Sigmoid colon (tissue), 7 donors: ENCODE measurements around the gene SOX10. TPM values are rescaled to one million over a fixed set of nuclear protein-coding genes. Genes with fewer than 3 reads are reported as not detected.
A peak's percentile ranks its signal among the peaks of the same experiment; 100 is the strongest.
"Not testable (repeated sequence)": the region's sequence is repeated elsewhere in the genome, so short reads cannot be mapped to it uniquely, and the experiment has no call there.

Source experiments
- DNase-seq: peaks from one replicate; pipeline ENCODE4 v3.0.0-alpha.2; 2019
- H3K27ac ChIP-seq, 4 donors: fragments of 200-600 bp; sonication (generic); one replicate each; pipeline ENCODE4 v1.5.1; 2016 to 2019; ENCODE audit warnings: mild to moderate bottlenecking in 1 of 4
- H3K27me3 ChIP-seq, 3 donors: fragments of 200-600 bp; sonication (generic); one replicate each; pipeline ENCODE4 v1.5.1; 2019; ENCODE audit warnings: mild to moderate bottlenecking in 1 of 3
- H3K36me3 ChIP-seq, 4 donors: fragments of 200-600 bp; sonication (generic); one replicate each; pipeline ENCODE4 v1.5.1; 2016 to 2019
- H3K4me1 ChIP-seq, 4 donors: fragments of 200-600 bp; sonication (generic); one replicate each; pipeline ENCODE4 v1.5.1; 2017 to 2019
- H3K4me3 ChIP-seq, 4 donors: fragments of 200-600 bp; sonication (generic); one replicate each; pipeline ENCODE4 v1.5.1; 2017 to 2019; ENCODE audit warnings: mild to moderate bottlenecking in 2 of 4, moderate library complexity in 1 of 4
- H3K9me3 ChIP-seq, 4 donors: fragments of 200-600 bp in 3 of 4; sonication (generic) in 3 of 4; one replicate each; pipeline versions ENCODE4 v1.5.1 to v1.6.1; 2013 to 2019
- EP300 ChIP-seq, 4 donors: sonication (generic); formaldehyde crosslinking; IDR thresholded peaks; one replicate each; pipeline ENCODE4 v1.6.1; 2017; ENCODE audit warnings: antibody characterized with exemption in 4 of 4
- POLR2A ChIP-seq, 2 donors: fragments of 450-650 bp; IDR thresholded peaks; one replicate each; pipeline ENCODE4 v1.6.1; 2016; ENCODE audit warnings: antibody characterized with exemption in 2 of 2, mild to moderate bottlenecking in 2 of 2, moderate library complexity in 2 of 2
- POLR2AphosphoS5 ChIP-seq, 4 donors: sonication (generic); formaldehyde crosslinking; IDR thresholded peaks; one replicate each; pipeline ENCODE4 v1.6.1; 2017; ENCODE audit warnings: antibody characterized with exemption in 4 of 4
- WGBS, 2 donors: extraction: QIAGEN DNeasy Blood & Tissue Kit; methylation state at CpG; one replicate each; pipeline ENCODE4 v1.1.7; 2013; 5-methylcytosine and 5-hydroxymethylcytosine counted together
- intact Hi-C: fragments of 100-400 bp; cut with DNase I; formaldehyde crosslinking; loops from one replicate; pipeline ENCODE4 v1.15.1; 2023
- polyA plus RNA-seq, 3 donors: library from polyadenylated mRNA; stranded (reverse); fragments of 200-250 nt; gene quantifications; one replicate each; pipeline ENCODE4 v1.2.3, GENCODE V29; 2013
- total RNA-seq, 4 donors: library from RNA; depleted of rRNA; stranded (reverse); fragments of >200 nt; gene quantifications; one replicate each; pipeline ENCODE4 v1.1.0, GENCODE V29; 2016
- TF ChIP-seq, protein P1 (sequence below), 4 experiments: fragments of 450-650 bp in 3 of 4; fragments of 200-600 bp in 1 of 4; IDR thresholded peaks; one replicate each; pipeline ENCODE4 v1.5.1; 2016 to 2019; ENCODE audit warnings: antibody characterized with exemption in 4 of 4, mild to moderate bottlenecking in 3 of 4, moderate library complexity in 2 of 4
- donor health status: healthy with polysubstance abuse.
- donor health status: Bipolar disorder and iron deficiency.
- donor health status: healthy.

The SOX10 gene
- total and polyA plus RNA-seq, 7 donors, result 0.23 to 17.5 (median 3.8) TPM

- Histone ChIP-seq H3K36me3 (peaks cover 12 to 38% (median 25%) of the 10 kb centered on the region in 4 donors), H3K27me3 (no peaks in the 10 kb centered on the region), H3K4me1 (peaks cover 0 to 27% (median 23%) of the 10 kb centered on the region in 4 donors), H3K4me3 (peak overlapping the region in 3 of 4 donors; percentile 69 to 80 (median 74)), H3K9me3 (no peaks in the 10 kb centered on the region), H3K27ac (no peak overlapping the region)
- DNase-seq, result no peak
- no peak for TF ChIP-seq POLR2AphosphoS5 (IDR thresholded peaks at IDR 0.05)
- TF ChIP-seq POLR2A (IDR thresholded peaks at IDR 0.05), result no peak
- TF ChIP-seq EP300 (IDR thresholded peaks at IDR 0.05), result no peak
- TF ChIP-seq, protein P1, sequence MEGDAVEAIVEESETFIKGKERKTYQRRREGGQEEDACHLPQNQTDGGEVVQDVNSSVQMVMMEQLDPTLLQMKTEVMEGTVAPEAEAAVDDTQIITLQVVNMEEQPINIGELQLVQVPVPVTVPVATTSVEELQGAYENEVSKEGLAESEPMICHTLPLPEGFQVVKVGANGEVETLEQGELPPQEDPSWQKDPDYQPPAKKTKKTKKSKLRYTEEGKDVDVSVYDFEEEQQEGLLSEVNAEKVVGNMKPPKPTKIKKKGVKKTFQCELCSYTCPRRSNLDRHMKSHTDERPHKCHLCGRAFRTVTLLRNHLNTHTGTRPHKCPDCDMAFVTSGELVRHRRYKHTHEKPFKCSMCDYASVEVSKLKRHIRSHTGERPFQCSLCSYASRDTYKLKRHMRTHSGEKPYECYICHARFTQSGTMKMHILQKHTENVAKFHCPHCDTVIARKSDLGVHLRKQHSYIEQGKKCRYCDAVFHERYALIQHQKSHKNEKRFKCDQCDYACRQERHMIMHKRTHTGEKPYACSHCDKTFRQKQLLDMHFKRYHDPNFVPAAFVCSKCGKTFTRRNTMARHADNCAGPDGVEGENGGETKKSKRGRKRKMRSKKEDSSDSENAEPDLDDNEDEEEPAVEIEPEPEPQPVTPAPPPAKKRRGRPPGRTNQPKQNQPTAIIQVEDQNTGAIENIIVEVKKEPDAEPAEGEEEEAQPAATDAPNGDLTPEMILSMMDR (IDR thresholded peaks at IDR 0.05), result no peak
- WGBS, 2 donors, result 73 to 75% methylated on average over 4 of the region's 4 CpGs
- intact Hi-C loops, result loop anchor here (10.0 kb wide), 1 partner anchor 330 kb away; no protein-coding TSS in a partner anchor
These were observed 29.7 kb downstream of the SOX10 start for GRCh38 chr22:37954686-37955085.

DNA sequence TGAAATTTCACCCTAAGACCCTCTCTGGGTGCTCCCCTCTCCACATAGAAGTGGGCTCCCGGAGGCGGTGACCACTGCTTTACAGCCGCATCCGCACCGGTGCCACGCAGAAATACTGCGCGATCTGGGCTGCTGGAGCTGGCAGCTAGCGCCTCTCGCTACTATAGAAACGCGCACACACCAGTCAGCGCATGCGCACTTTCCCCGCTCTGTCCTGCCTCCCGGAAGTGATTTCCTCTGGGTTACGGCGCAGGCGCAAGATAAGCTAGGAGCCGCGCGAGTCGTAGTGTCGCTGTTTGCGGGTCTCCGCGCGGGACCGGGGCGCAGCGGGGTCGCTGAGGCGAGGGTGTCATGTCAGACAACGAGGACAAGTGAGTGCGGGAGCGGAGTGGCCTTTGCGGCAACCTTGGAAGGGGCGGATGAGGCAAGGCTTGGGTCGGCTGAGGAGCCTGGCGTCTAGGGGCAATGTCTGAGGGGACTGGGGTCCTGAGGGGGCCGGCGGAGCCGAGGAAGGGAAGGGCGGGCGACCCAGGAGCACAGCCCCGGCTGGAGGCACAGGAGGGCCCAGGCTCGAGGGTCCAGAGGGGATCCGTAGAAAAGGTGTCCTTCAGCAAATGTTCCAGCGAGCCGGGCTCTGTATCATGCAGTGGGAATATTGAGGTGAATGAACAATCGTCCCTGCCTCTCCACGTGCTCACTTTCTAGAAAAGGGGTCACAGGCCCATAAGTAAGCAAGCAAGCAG, 30.7 kb downstream of the SOX10 start, which contains the start of the genes C22orf23 and POLR2F:
Gene C22orf23 (minus strand): TSS at position 165 of the 743 bp plus-strand sequence. CDS start 452 bp downstream, outside the sequence.
Gene POLR2F (plus strand): TSS at position 263 of the 743 bp plus-strand sequence. CDS start 89 bp downstream, at position 352.
- intact Hi-C loops, result loop anchor here (10.0 kb wide), 1 partner anchor 329 kb away; no protein-coding TSS in a partner anchor
- H3K27ac ChIP-seq, result peak within 1 kb of the TSS; percentile 67 to 83 (median 78)
- peaks cover 2 to 27% (median 16%) of the 10 kb centered on the region in 4 donors for H3K36me3 ChIP-seq
- peak; percentile 98 for DNase-seq
- TF ChIP-seq POLR2AphosphoS5 (IDR thresholded peaks at IDR 0.05) (peak; percentile 82 to 94 (median 89)), EP300 (IDR thresholded peaks at IDR 0.05) (no peak), POLR2A (IDR thresholded peaks at IDR 0.05) (peak; percentile 40 to 72)
- H3K4me1 ChIP-seq, result peaks cover 0 to 27% (median 23%) of the 10 kb centered on the region in 4 donors
- peak within 1 kb of the TSS; percentile 69 to 80 (median 72) for H3K4me3 ChIP-seq
- WGBS, 2 donors, result 0% methylated on average over 52 of the region's 52 CpGs
- no peaks in the 10 kb centered on the region for H3K9me3 ChIP-seq
- no peaks in the 10 kb centered on the region for H3K27me3 ChIP-seq

DNA sequence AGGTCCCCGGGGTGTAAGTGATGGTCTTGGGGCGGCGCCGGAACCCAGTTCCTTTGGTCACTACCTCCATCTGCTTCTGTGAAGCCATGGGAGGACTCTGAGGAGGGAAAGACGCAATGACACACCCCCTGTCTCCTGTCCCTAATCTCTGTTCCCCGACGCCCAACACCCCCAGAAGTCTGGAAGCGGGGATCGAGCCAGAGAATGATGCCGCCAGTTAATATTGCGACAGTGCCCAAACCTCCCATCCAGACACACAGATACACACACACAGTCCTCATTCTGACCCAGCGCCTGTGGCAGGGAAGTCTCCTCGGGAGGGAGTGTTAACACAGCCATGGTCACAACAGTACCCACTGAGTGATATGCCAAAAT, 31.3 kb downstream of the SOX10 start:
- intact Hi-C loops, result loop anchor here (10.0 kb wide), 1 partner anchor 328 kb away; no protein-coding TSS in a partner anchor
- DNase-seq, result no peak
- H3K27me3 ChIP-seq, result no peaks in the 10 kb centered on the region
- H3K27ac ChIP-seq, result peak overlapping the region; percentile 67 to 83 (median 78)
- no peak for TF ChIP-seq POLR2A (IDR thresholded peaks at IDR 0.05)
- no peak for TF ChIP-seq POLR2AphosphoS5 (IDR thresholded peaks at IDR 0.05)
- TF ChIP-seq EP300 (IDR thresholded peaks at IDR 0.05), result no peak
- TF ChIP-seq, protein P1 (IDR thresholded peaks at IDR 0.05), result no peak
- peaks cover 0 to 21% (median 12%) of the 10 kb centered on the region in 4 donors for H3K36me3 ChIP-seq
- H3K4me3 ChIP-seq, result peak overlapping the region; percentile 69 to 80 (median 72)
- peaks cover 0 to 27% (median 23%) of the 10 kb centered on the region in 4 donors for H3K4me1 ChIP-seq
- WGBS, 2 donors, result 0 to 2% methylated on average over 13 of the region's 13 CpGs
- H3K9me3 ChIP-seq, result no peaks in the 10 kb centered on the region

GRCh38 chr22:37952629-37953028, 31.7 kb downstream of the SOX10 start:
- not testable (repeated sequence) for DNase-seq, H3K9me3 ChIP-seq, H3K27me3 ChIP-seq
- peak in 2 of 4 donors; percentile 3 to 6 for TF ChIP-seq POLR2AphosphoS5 (IDR thresholded peaks at IDR 0.05)
- Histone ChIP-seq H3K36me3 (peaks cover 0 to 17% (median 11%) of the 10 kb centered on the region in 4 donors), H3K27ac (peak overlapping the region in 3 of 4 donors; percentile 76 to 83 (median 81)), H3K4me1 (peaks cover 0 to 27% (median 23%) of the 10 kb centered on the region in 4 donors), H3K4me3 (peak overlapping the region; percentile 69 to 80 (median 72))
- intact Hi-C loops, result loop anchor here (10.0 kb wide), 1 partner anchor 328 kb away; no protein-coding TSS in a partner anchor
- WGBS, 2 donors, result 6 to 13% methylated on average over 20 of the region's 20 CpGs

GRCh38 chr22:37951305-37951704, 33.0 kb downstream of the SOX10 start:
- Histone ChIP-seq H3K27ac (no peak overlapping the region), H3K9me3 (no peaks in the 10 kb centered on the region), H3K4me3 (no peak overlapping the region), H3K36me3 (peaks cover 0 to 9% (median 0%) of the 10 kb centered on the region in 4 donors), H3K4me1 (peaks cover 0 to 27% (median 23%) of the 10 kb centered on the region in 4 donors), H3K27me3 (no peaks in the 10 kb centered on the region)
- WGBS, 2 donors, result 61 to 68% methylated on average over 8 of the region's 8 CpGs
- intact Hi-C loops, result loop anchor here (10.0 kb wide), 1 partner anchor 327 kb away; no protein-coding TSS in a partner anchor
- DNase-seq, result no peak
- TF ChIP-seq POLR2AphosphoS5 (IDR thresholded peaks at IDR 0.05) (peak in 1 of 4 donors; percentile 5), EP300 (IDR thresholded peaks at IDR 0.05) (no peak)
